NCI-H187 (cell line): ENCODE measurements around the gene DGLUCY.
"Not testable (repeated sequence)": the region's sequence is repeated elsewhere in the genome, so short reads cannot be mapped to it uniquely, and the experiment has no call there.

Experiments
- DNase-seq, 2 experiments: peaks; one replicate each; lab custom pipeline; 2025; lab: John Stamatoyannopoulos, UW

DGLUCY gene

GRCh38 chr14:91169951-91170350, 56.1 kb downstream of the DGLUCY start:
- no peak for DNase-seq

GRCh38 chr14:91170504-91171121, 56.7 kb downstream of the DGLUCY start:
- DNase-seq: no peak

GRCh38 chr14:91171291-91171690, 57.4 kb downstream of the DGLUCY start:
- no peak for DNase-seq

- peak; percentile 28 to 76 for DNase-seq
Observed at GRCh38 chr14:91173221-91173670, 59.4 kb downstream of the DGLUCY start.

- DNase-seq: no peak
Observed at GRCh38 chr14:91173904-91174303, 60.0 kb downstream of the DGLUCY start.

- no peak for DNase-seq
Observed at GRCh38 chr14:91175291-91176201, 61.7 kb downstream of the DGLUCY start.

GRCh38 chr14:91177073-91178034, 63.5 kb downstream of the DGLUCY start:
- peak; percentile 24 to 62 for DNase-seq

GRCh38 chr14:91180611-91181010, 66.7 kb downstream of the DGLUCY start:
- no peak for DNase-seq

- DNase-seq: not testable (repeated sequence)
Observed at GRCh38 chr14:91182753-91183152, 68.9 kb downstream of the DGLUCY start.

- DNase-seq: no peak
Observed at GRCh38 chr14:91184559-91184958, 70.7 kb downstream of the DGLUCY start.

GRCh38 chr14:91185721-91186120, 71.8 kb downstream of the DGLUCY start:
- no peak for DNase-seq

- DNase-seq: no peak
Observed at GRCh38 chr14:91186515-91187066, 72.7 kb downstream of the DGLUCY start.

- no peak for DNase-seq
Observed at GRCh38 chr14:91187271-91187670, 73.4 kb downstream of the DGLUCY start.

GRCh38 chr14:91190853-91191252, 77.0 kb downstream of the DGLUCY start:
- no peak for DNase-seq

- DNase-seq: no peak
Observed at GRCh38 chr14:91193069-91193468, 79.2 kb downstream of the DGLUCY start.

- no peak for DNase-seq
Observed at GRCh38 chr14:91195881-91196280, 82.0 kb downstream of the DGLUCY start.

GRCh38 chr14:91197631-91198030, 83.8 kb downstream of the DGLUCY start:
- DNase-seq: no peak

GRCh38 chr14:91200802-91201201, 86.9 kb downstream of the DGLUCY start:
- not testable (repeated sequence) for DNase-seq

- no peak for DNase-seq
Observed at GRCh38 chr14:91202234-91202974, 88.5 kb downstream of the DGLUCY start.

- DNase-seq: no peak
Observed at GRCh38 chr14:91204657-91205056, 90.8 kb downstream of the DGLUCY start.

GRCh38 chr14:91205459-91205858, 91.6 kb downstream of the DGLUCY start:
- DNase-seq: no peak
